ENCODE results near the gene C7. TPM values are rescaled to one million over a fixed set of nuclear protein-coding genes. Genes with fewer than 3 reads are reported as not detected.
"Not testable (repeated sequence)": the region's sequence is repeated elsewhere in the genome, so short reads cannot be mapped to it uniquely, and the experiment has no call there.

Gene C7
- total RNA-seq, 4 donors from 2014 or later, result 0.98 to 5.7 (median 4.5) TPM

- TF ChIP-seq CTCF (IDR thresholded peaks at IDR 0.05 in 4 of 5, conservative IDR thresholded peaks at IDR 0.05 in 1 of 5) (no peak), POLR2A (IDR thresholded peaks at IDR 0.05) (no peak)
- Histone ChIP-seq H3K4me1 (peaks cover 0 to 4% of the 10 kb centered on the region in 2 donors), H3K4me3 (no peak overlapping the region), H3K27ac (no peak overlapping the region), H3K36me3 (no peaks in the 10 kb centered on the region), H3K9me3 (no peaks in the 10 kb centered on the region), H3K27me3 (no peaks in the 10 kb centered on the region)
- in situ Hi-C loops (cut with MboI; ENCODE audit: low sequenced_read_pairs in 4 of 4), result loop anchor here in 3 of 4 donors (10.0 to 25.0 kb wide), 3 partner anchors 127 to 1295 kb away; partner anchors contain the start of gene TTC33 (in 1 of the 3)
- DNase-seq (no peak), ATAC-seq (no peak)
- intact Hi-C loops (cut with DNase I; ENCODE audit: low total_unique reads), result no loop called here
These were observed 27.0 kb upstream of the C7 start for GRCh38 chr5:40882291-40882690.

DNA sequence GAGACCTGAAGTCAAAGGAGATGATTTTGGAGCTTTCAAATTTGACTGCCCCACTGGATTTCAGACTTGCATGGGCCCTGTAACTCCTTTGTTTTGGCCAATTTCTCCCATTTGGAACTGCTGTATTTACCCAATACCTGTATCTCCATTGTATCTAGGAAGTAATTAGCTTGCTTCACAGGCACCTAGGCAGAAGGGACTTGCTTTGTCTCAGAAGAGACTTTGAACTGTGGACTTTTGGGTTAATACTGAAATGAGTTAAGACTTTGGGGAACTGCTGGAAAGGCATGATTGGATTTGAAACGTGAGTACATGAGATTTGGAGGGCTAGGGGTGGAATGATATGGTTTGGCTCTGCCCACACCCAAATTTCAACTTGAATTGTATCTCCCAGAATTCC lies 26.2 kb upstream of the C7 start:
- in situ Hi-C loops (cut with MboI; ENCODE audit: low sequenced_read_pairs in 4 of 4), result loop anchor here in 3 of 4 donors (10.0 to 25.0 kb wide), 3 partner anchors 128 to 1296 kb away; partner anchors contain the start of gene TTC33 (in 1 of the 3)
- intact Hi-C loops (cut with DNase I; ENCODE audit: low total_unique reads); H3K9me3 ChIP-seq; H3K27me3 ChIP-seq; H3K4me1 ChIP-seq; H3K27ac ChIP-seq; H3K4me3 ChIP-seq; ATAC-seq; DNase-seq; H3K36me3 ChIP-seq: not testable (repeated sequence)

GRCh38 chr5:40895440-40896425 lies 13.6 kb upstream of the C7 start:
- ATAC-seq; DNase-seq; H3K36me3 ChIP-seq; H3K27me3 ChIP-seq; H3K27ac ChIP-seq; intact Hi-C loops (cut with DNase I; ENCODE audit: low total_unique reads); H3K4me3 ChIP-seq; H3K4me1 ChIP-seq; H3K9me3 ChIP-seq: not testable (repeated sequence)
- in situ Hi-C loops (cut with MboI; ENCODE audit: low sequenced_read_pairs in 4 of 4), result loop anchor here in 3 of 4 donors (25.0 kb wide), 2 partner anchors 1183 to 1308 kb away; no protein-coding TSS in a partner anchor

DNA sequence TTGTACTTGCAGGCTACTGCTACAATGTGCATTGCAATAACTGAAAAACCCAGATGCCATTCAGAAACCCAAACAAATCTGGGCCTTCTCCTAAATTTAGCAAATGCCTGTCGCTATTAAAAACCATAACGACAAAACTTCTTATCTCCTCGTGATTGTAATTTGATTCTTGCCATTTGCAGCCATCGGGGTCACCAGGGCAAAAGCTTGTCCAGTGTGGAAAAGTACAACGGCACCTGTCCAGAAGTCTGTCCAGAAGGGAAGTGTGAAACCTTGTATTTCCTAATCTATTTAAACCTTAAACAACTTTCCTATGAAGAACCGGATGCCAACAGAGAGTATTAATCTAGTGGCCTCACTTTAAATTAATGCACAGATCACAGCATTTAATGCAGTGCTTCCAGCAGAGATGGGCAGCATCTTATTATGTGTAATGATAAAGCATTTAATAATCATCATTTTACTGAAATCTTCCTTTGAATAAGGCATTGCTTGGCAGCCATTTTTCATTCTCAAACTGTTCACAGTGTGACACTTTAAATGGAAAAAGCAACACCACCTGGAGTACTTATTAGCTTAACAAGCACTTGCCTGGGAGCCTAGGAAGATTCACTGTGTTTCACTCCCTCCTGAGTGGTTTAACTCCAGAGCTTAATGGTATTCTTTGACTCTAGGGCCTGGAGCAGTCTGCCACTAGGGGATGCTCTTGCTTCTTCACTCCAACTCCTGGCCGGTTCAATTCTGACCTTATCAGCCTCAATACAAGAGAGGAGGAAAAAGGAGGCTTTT lies 4.9 kb upstream of the C7 start:
- DNase-seq (peak; percentile 19 to 33), ATAC-seq (peak; percentile 75 to 90)
- H3K36me3 ChIP-seq, result no peaks in the 10 kb centered on the region
- H3K27ac ChIP-seq, result peak overlapping the region in 3 of 4 donors; percentile 15 to 64 (median 53)
- no peaks in the 10 kb centered on the region for H3K9me3 ChIP-seq
- peaks cover 9 to 13% of the 10 kb centered on the region in 2 donors for H3K4me1 ChIP-seq
- TF ChIP-seq CTCF (IDR thresholded peaks at IDR 0.05 in 4 of 5, conservative IDR thresholded peaks at IDR 0.05 in 1 of 5) (peak; percentile 62 to 78 (median 76)), POLR2A (IDR thresholded peaks at IDR 0.05) (no peak)
- H3K4me3 ChIP-seq, result no peak overlapping the region
- intact Hi-C loops (cut with DNase I; ENCODE audit: low total_unique reads), result loop anchor here (2.0 to 10.0 kb wide), 3 partner anchors 360 to 938 kb away; no protein-coding TSS in a partner anchor
- in situ Hi-C loops (cut with MboI; ENCODE audit: low sequenced_read_pairs in 4 of 4), result loop anchor here in 3 of 4 donors (25.0 kb wide), 1 partner anchor 933 kb away; no protein-coding TSS in a partner anchor
- H3K27me3 ChIP-seq, result no peaks in the 10 kb centered on the region

DNA sequence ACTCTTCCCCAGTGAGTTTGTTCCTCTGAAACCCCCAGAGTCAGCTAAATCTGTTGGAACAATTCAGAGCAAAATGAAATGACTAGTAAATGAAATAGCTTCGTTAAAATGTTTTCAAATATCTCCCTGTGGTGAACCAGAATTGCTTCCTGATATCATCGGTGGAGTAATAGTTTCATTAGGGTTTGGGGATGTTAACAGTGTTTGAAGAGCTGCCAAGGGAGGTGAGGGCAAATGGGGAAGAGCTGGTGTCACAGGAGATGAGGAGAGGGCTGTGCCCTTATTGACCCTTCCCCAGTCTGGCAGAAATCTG lies 4.3 kb upstream of the C7 start:
- H3K27me3 ChIP-seq, result no peaks in the 10 kb centered on the region
- no peaks in the 10 kb centered on the region for H3K36me3 ChIP-seq
- no peak for DNase-seq
- in situ Hi-C loops (cut with MboI; ENCODE audit: low sequenced_read_pairs in 4 of 4) (loop anchor here in 3 of 4 donors (25.0 kb wide), 1 partner anchor 932 kb away; no protein-coding TSS in a partner anchor), intact Hi-C loops (cut with DNase I; ENCODE audit: low total_unique reads) (loop anchor here (2.0 to 10.0 kb wide), 4 partner anchors 87 to 938 kb away; no protein-coding TSS in a partner anchor)
- H3K4me3 ChIP-seq, result no peak overlapping the region
- no peak for ATAC-seq
- peaks cover 9 to 13% of the 10 kb centered on the region in 2 donors for H3K4me1 ChIP-seq
- H3K27ac ChIP-seq, result peak overlapping the region in 3 of 4 donors; percentile 15 to 64 (median 53)
- H3K9me3 ChIP-seq, result no peaks in the 10 kb centered on the region
- no peak for TF ChIP-seq CTCF (IDR thresholded peaks at IDR 0.05 in 4 of 5, conservative IDR thresholded peaks at IDR 0.05 in 1 of 5)
- no peak for TF ChIP-seq POLR2A (IDR thresholded peaks at IDR 0.05)

Measured in gastrocnemius medialis (tissue), 4 donors.